GM23338 (cell line): ENCODE measurements around the gene ITPKA. TPM values are rescaled to one million over a fixed set of nuclear protein-coding genes. Genes with fewer than 3 reads are reported as not detected.

Source experiments
- ATAC-seq: fragments of 200-7000 bp; cut with Tn5 transposase; 3 replicates; pipeline ENCODE4 v1.9.1; 2020
- DNase-seq: peaks from one replicate; pipeline ENCODE4 v3.0.0-alpha.2; 2015; ENCODE audit warnings: low spot score
- H2AFZ ChIP-seq: fragments of 200-600 bp; sonication (generic); 2 replicates; pipeline ENCODE4 v1.8.0; 2016; ENCODE audit warnings: antibody characterized with exemption, mild to moderate bottlenecking, moderate library complexity
- H3F3A ChIP-seq: fragments of 200-600 bp; sonication (generic); replicated peaks from 2 replicates; pipeline ENCODE4 v1.8.0; 2017; ENCODE audit warnings: antibody characterized with exemption, mixed run types, low read depth
- H3K27ac ChIP-seq: fragments of 200-600 bp; sonication (generic); 2 replicates; pipeline ENCODE4 v1.6.1; 2016; ENCODE audit warnings: low read depth
- H3K27me3 ChIP-seq: fragments of 200-600 bp; sonication (generic); 2 replicates; pipeline ENCODE4 v1.8.0; 2016; ENCODE audit warnings: mild to moderate bottlenecking, mixed run types, moderate library complexity; ENCODE audit not compliant: insufficient read depth
- H3K36me3 ChIP-seq: fragments of 200-600 bp; sonication (generic); 2 replicates; pipeline ENCODE4 v1.8.0; 2016; ENCODE audit warnings: mild to moderate bottlenecking; ENCODE audit not compliant: insufficient read depth
- H3K4me1 ChIP-seq: fragments of 200-600 bp; sonication (generic); 2 replicates; pipeline ENCODE4 v1.8.0; 2016; ENCODE audit warnings: mild to moderate bottlenecking, moderate library complexity; ENCODE audit not compliant: insufficient read depth
- H3K4me2 ChIP-seq: fragments of 200-600 bp; sonication (generic); 2 replicates; pipeline ENCODE4 v1.7.1; 2017; ENCODE audit warnings: mixed run types
- H3K4me3 ChIP-seq: fragments of 200-600 bp; sonication (generic); 2 replicates; pipeline ENCODE4 v1.6.1; 2016; ENCODE audit warnings: mixed run types
- H3K79me2 ChIP-seq: fragments of 200-600 bp; sonication (generic); replicated peaks from 2 replicates; pipeline ENCODE4 v1.8.0; 2017; ENCODE audit warnings: mild to moderate bottlenecking; ENCODE audit not compliant: insufficient read depth
- H3K9me2 ChIP-seq: fragments of 200-600 bp; sonication (generic); 2 replicates; pipeline ENCODE4 v1.8.0; 2017; ENCODE audit not compliant: insufficient read depth
- H4K20me1 ChIP-seq: fragments of 200-600 bp; sonication (generic); replicated peaks from 2 replicates; pipeline ENCODE4 v1.8.0; 2017; ENCODE audit warnings: mild to moderate bottlenecking; ENCODE audit not compliant: insufficient read depth
- H3K27ac Mint-ChIP-seq: 2 replicates; pipeline ENCODE4 v1.8.0; 2020; ENCODE audit warnings: inconsistent platforms, mild to moderate bottlenecking, moderate library complexity, mixed read lengths
- H3K27me3 Mint-ChIP-seq: 3 replicates; pipeline ENCODE4 v1.8.0; 2022; ENCODE audit warnings: low read depth, mild to moderate bottlenecking, moderate library complexity, mixed read lengths, inconsistent platforms; ENCODE audit not compliant: insufficient read depth, poor library complexity
- H3K36me3 Mint-ChIP-seq: 3 replicates; pipeline ENCODE4 v1.8.0; 2021; ENCODE audit warnings: low read depth, mild to moderate bottlenecking, inconsistent platforms, moderate library complexity, mixed read lengths
- H3K4me1 Mint-ChIP-seq: 3 replicates; pipeline ENCODE4 v1.8.0; 2020; ENCODE audit warnings: mild to moderate bottlenecking, inconsistent platforms, mixed read lengths
- H3K4me3 Mint-ChIP-seq: 3 replicates; pipeline ENCODE4 v1.8.0; 2021; ENCODE audit warnings: moderate library complexity, mild to moderate bottlenecking, inconsistent platforms, mixed read lengths
- H3K9me3 Mint-ChIP-seq: 3 replicates; pipeline ENCODE4 v1.8.0; 2020; ENCODE audit warnings: moderate library complexity, mild to moderate bottlenecking, inconsistent platforms, mixed read lengths
- EZH2 ChIP-seq: fragments of 200-600 bp; sonication (generic); IDR thresholded peaks from one replicate; pipeline ENCODE4 v1.8.0; 2017; ENCODE audit warnings: antibody characterized with exemption, mild to moderate bottlenecking, low read depth; ENCODE audit not compliant: unreplicated experiment
- JUNB ChIP-seq: IDR thresholded peaks from one replicate; pipeline ENCODE4 v1.6.1; 2016; ENCODE audit warnings: antibody characterized with exemption; ENCODE audit not compliant: unreplicated experiment
- POLR2AphosphoS5 ChIP-seq: IDR thresholded peaks from 2 replicates; pipeline ENCODE4 v1.6.1; 2016; ENCODE audit warnings: antibody characterized with exemption, low read depth
- STAT1 ChIP-seq: IDR thresholded peaks from one replicate; pipeline ENCODE4 v1.6.1; 2016; ENCODE audit warnings: antibody characterized with exemption; ENCODE audit not compliant: unreplicated experiment
- ZNF114 ChIP-seq: fragments of 250-450 bp; sonication (Bioruptor Pico); IDR thresholded peaks from 2 replicates; pipeline ENCODE4 v1.5.0; 2020; ENCODE audit warnings: mild to moderate bottlenecking, moderate library complexity
- polyA plus RNA-seq: library from polyadenylated mRNA; unstranded; fragments of >200 nt; fragmentation: Nextera tagmentation; extraction: Ambion mirVana; gene quantifications from 2 replicates; pipeline ENCODE4 v1.2.1, GENCODE V29; 2016
- total RNA-seq: library from RNA; depleted of rRNA; stranded (reverse); fragments of >200 nt; shearing (Covaris generic); gene quantifications from 2 replicates; pipeline ENCODE4 v1.2.3, GENCODE V29; 2014
- TF ChIP-seq, protein P1 (sequence below): fragments of 250-450 bp; sonication (Bioruptor Pico); IDR thresholded peaks from 2 replicates; pipeline ENCODE4 v1.5.0; 2020; ENCODE audit warnings: mild to moderate bottlenecking, moderate library complexity
- TF ChIP-seq, protein P2 (sequence below): IDR thresholded peaks from 2 replicates; pipeline ENCODE4 v1.6.1; 2016; ENCODE audit warnings: antibody characterized with exemption
- TF ChIP-seq, protein P3 (sequence below): IDR thresholded peaks from one replicate; pipeline ENCODE4 v1.6.1; 2018; ENCODE audit warnings: antibody characterized with exemption; ENCODE audit not compliant: unreplicated experiment

Gene ITPKA
- total and polyA plus RNA-seq, 2 experiments from 2014 or later, result 0.55 to 2.1 TPM

DNA sequence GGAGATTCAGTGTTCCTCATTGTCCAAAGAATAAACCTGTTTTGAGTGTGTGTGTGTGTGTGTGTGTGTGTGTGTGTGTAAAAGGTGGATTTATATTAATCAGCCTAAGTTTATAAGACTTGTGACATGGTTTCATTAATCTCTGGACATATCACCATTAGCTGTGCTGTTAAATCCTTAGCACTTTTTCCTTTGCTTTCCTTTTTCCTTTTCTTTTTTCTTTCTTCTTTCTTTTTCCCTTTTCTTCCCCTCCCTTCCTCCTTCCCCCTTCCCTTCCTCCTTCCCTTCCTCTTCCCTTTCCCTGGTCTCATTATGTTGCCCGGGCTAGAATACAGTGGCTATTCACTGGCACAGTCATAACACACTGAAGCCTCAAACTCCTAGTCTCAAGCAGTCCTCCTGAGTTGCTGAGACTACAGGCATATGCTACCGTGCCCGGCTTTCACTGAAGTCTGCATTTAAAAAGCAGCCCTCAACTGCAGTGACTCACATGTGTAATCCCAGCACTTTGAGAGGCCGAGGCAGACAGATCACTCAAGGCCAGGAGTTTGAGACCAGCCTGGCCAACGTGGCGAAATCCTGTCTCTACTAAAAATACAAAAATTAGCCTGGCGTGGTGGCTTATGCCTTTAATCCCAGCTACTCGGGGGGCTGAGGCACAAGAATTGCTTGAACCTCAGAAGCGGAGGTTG lies 28.6 kb upstream of the ITPKA start:
- Histone ChIP-seq H3K27ac (no peak overlapping the region), H3K79me2 (peaks cover 6% of the 10 kb centered on the region; the same call in 1 of the 2 replicates), H3K9me2 (no peaks in the 10 kb centered on the region), H3K4me2 (no peak overlapping the region), H3K4me3 (no peak overlapping the region), H3K27me3 (no peaks in the 10 kb centered on the region), H2AFZ (no peak overlapping the region), H3K36me3 (peaks cover 25% of the 10 kb centered on the region), H3K4me1 (no peaks in the 10 kb centered on the region), H3F3A (peaks cover 6% of the 10 kb centered on the region; the same call in 1 of the 2 replicates), H4K20me1 (peaks cover 14% of the 10 kb centered on the region)
- ATAC-seq (no peak), DNase-seq (no peak)
- Mint-ChIP-seq H3K4me1 (no peaks in the 10 kb centered on the region), H3K9me3 (no peaks in the 10 kb centered on the region; the same call in 2 of the 3 replicates), H3K27me3 (no peaks in the 10 kb centered on the region), H3K27ac (no peak overlapping the region), H3K4me3 (no peak overlapping the region), H3K36me3 (peaks cover 64% of the 10 kb centered on the region)
- TF ChIP-seq, protein P1, sequence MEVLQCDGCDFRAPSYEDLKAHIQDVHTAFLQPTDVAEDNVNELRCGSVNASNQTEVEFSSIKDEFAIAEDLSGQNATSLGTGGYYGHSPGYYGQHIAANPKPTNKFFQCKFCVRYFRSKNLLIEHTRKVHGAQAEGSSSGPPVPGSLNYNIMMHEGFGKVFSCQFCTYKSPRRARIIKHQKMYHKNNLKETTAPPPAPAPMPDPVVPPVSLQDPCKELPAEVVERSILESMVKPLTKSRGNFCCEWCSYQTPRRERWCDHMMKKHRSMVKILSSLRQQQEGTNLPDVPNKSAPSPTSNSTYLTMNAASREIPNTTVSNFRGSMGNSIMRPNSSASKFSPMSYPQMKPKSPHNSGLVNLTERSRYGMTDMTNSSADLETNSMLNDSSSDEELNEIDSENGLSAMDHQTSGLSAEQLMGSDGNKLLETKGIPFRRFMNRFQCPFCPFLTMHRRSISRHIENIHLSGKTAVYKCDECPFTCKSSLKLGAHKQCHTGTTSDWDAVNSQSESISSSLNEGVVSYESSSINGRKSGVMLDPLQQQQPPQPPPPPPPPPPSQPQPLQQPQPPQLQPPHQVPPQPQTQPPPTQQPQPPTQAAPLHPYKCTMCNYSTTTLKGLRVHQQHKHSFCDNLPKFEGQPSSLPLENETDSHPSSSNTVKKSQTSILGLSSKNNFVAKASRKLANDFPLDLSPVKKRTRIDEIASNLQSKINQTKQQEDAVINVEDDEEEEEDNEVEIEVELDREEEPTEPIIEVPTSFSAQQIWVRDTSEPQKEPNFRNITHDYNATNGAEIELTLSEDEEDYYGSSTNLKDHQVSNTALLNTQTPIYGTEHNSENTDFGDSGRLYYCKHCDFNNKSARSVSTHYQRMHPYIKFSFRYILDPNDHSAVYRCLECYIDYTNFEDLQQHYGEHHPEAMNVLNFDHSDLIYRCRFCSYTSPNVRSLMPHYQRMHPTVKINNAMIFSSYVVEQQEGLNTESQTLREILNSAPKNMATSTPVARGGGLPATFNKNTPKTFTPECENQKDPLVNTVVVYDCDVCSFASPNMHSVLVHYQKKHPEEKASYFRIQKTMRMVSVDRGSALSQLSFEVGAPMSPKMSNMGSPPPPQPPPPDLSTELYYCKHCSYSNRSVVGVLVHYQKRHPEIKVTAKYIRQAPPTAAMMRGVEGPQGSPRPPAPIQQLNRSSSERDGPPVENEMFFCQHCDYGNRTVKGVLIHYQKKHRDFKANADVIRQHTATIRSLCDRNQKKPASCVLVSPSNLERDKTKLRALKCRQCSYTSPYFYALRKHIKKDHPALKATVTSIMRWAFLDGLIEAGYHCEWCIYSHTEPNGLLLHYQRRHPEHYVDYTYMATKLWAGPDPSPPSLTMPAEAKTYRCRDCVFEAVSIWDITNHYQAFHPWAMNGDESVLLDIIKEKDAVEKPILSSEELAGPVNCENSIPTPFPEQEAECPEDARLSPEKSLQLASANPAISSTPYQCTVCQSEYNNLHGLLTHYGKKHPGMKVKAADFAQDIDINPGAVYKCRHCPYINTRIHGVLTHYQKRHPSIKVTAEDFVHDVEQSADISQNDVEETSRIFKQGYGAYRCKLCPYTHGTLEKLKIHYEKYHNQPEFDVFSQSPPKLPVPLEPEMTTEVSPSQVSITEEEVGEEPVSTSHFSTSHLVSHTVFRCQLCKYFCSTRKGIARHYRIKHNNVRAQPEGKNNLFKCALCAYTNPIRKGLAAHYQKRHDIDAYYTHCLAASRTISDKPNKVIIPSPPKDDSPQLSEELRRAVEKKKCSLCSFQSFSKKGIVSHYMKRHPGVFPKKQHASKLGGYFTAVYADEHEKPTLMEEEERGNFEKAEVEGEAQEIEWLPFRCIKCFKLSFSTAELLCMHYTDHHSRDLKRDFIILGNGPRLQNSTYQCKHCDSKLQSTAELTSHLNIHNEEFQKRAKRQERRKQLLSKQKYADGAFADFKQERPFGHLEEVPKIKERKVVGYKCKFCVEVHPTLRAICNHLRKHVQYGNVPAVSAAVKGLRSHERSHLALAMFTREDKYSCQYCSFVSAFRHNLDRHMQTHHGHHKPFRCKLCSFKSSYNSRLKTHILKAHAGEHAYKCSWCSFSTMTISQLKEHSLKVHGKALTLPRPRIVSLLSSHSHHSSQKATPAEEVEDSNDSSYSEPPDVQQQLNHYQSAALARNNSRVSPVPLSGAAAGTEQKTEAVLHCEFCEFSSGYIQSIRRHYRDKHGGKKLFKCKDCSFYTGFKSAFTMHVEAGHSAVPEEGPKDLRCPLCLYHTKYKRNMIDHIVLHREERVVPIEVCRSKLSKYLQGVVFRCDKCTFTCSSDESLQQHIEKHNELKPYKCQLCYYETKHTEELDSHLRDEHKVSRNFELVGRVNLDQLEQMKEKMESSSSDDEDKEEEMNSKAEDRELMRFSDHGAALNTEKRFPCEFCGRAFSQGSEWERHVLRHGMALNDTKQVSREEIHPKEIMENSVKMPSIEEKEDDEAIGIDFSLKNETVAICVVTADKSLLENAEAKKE, result no peak
- no peak for TF ChIP-seq POLR2AphosphoS5
- TF ChIP-seq ZNF114 (CRISPR knock-in tag), result no peak
- TF ChIP-seq, protein P2, sequence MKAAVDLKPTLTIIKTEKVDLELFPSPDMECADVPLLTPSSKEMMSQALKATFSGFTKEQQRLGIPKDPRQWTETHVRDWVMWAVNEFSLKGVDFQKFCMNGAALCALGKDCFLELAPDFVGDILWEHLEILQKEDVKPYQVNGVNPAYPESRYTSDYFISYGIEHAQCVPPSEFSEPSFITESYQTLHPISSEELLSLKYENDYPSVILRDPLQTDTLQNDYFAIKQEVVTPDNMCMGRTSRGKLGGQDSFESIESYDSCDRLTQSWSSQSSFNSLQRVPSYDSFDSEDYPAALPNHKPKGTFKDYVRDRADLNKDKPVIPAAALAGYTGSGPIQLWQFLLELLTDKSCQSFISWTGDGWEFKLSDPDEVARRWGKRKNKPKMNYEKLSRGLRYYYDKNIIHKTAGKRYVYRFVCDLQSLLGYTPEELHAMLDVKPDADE, result no peak
- TF ChIP-seq, protein P3, sequence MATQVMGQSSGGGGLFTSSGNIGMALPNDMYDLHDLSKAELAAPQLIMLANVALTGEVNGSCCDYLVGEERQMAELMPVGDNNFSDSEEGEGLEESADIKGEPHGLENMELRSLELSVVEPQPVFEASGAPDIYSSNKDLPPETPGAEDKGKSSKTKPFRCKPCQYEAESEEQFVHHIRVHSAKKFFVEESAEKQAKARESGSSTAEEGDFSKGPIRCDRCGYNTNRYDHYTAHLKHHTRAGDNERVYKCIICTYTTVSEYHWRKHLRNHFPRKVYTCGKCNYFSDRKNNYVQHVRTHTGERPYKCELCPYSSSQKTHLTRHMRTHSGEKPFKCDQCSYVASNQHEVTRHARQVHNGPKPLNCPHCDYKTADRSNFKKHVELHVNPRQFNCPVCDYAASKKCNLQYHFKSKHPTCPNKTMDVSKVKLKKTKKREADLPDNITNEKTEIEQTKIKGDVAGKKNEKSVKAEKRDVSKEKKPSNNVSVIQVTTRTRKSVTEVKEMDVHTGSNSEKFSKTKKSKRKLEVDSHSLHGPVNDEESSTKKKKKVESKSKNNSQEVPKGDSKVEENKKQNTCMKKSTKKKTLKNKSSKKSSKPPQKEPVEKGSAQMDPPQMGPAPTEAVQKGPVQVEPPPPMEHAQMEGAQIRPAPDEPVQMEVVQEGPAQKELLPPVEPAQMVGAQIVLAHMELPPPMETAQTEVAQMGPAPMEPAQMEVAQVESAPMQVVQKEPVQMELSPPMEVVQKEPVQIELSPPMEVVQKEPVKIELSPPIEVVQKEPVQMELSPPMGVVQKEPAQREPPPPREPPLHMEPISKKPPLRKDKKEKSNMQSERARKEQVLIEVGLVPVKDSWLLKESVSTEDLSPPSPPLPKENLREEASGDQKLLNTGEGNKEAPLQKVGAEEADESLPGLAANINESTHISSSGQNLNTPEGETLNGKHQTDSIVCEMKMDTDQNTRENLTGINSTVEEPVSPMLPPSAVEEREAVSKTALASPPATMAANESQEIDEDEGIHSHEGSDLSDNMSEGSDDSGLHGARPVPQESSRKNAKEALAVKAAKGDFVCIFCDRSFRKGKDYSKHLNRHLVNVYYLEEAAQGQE, result no peak
- TF ChIP-seq JUNB, result no peak
- no peak for TF ChIP-seq EZH2
- TF ChIP-seq STAT1, result no peak
